H1 (cell line): ENCODE data around the gene CFAP221. TPM values are rescaled to one million over a fixed set of nuclear protein-coding genes. Genes with fewer than 3 reads are reported as not detected.

Experiments used
- CTCF ChIA-PET: fragments of 300-600 bp; sonication (Branson Sonifier 250); formaldehyde crosslinking; loops from one replicate; lab custom pipeline; 2021; ENCODE audit not compliant: partially characterized antibody; lab: Charles Lee
- POLR2A ChIA-PET: fragments of 300-600 bp; sonication (Branson Sonifier 250); formaldehyde crosslinking; loops from one replicate; lab custom pipeline; 2021; ENCODE audit warnings: inconsistent platforms; ENCODE audit not compliant: partially characterized antibody; lab: Charles Lee
- DNase-seq, 2 experiments: peaks; one replicate each; pipeline versions ENCODE4 v3.0.0 to v3.0.0-alpha.2; 2010 to 2022; ENCODE audit warnings: low spot score in 2 of 2, low read depth in 1 of 2, mixed read lengths in 1 of 2
- FAIRE-seq: peaks from 2 replicates; lab custom pipeline; 2011; peaks lifted over from hg19 to GRCh38; lab: Jason Lieb, UNC
- H2AFZ ChIP-seq: 2 replicates; pipeline ENCODE4 v1.8.1; 2012; ENCODE audit warnings: low read length, inconsistent platforms
- H2AK5ac ChIP-seq: 2 replicates; pipeline ENCODE4 v1.6.1; 2013; ENCODE audit warnings: low read depth, low read length
- H2BK120ac ChIP-seq: replicated peaks from 2 replicates; pipeline ENCODE3; 2013; ENCODE audit warnings: low read depth, low read length, inconsistent platforms
- H2BK12ac ChIP-seq: 2 replicates; pipeline ENCODE4 v1.6.1; 2013; ENCODE audit warnings: low read depth, low read length
- H2BK15ac ChIP-seq: 2 replicates; pipeline ENCODE4 v1.6.1; 2013; ENCODE audit warnings: low read length
- H2BK20ac ChIP-seq: 2 replicates; pipeline ENCODE4 v1.6.1; 2013; ENCODE audit warnings: low read length
- H2BK5ac ChIP-seq: 2 replicates; pipeline ENCODE4 v1.6.1; 2013; ENCODE audit warnings: low read depth, low read length
- H3K14ac ChIP-seq: 2 replicates; pipeline ENCODE4 v1.6.1; 2013; ENCODE audit warnings: inconsistent platforms; ENCODE audit not compliant: insufficient read length
- H3K18ac ChIP-seq: 2 replicates; pipeline ENCODE4 v1.6.1; 2013; ENCODE audit warnings: low read length; ENCODE audit errors: extremely low read depth
- H3K23ac ChIP-seq: 2 replicates; pipeline ENCODE4 v1.6.1; 2013; ENCODE audit warnings: inconsistent platforms; ENCODE audit not compliant: insufficient read length
- H3K23me2 ChIP-seq: 2 replicates; pipeline ENCODE4 v1.6.1; 2013; ENCODE audit warnings: low read depth, low read length
- H3K27ac ChIP-seq: 2 replicates; pipeline ENCODE4 v1.6.1; 2011; ENCODE audit warnings: low read depth, low read length, inconsistent platforms
- H3K27me3 ChIP-seq, 4 experiments: replicated peaks in 1 of 4; 1 replicate in 1 of 4; 2 replicates in 3 of 4; pipeline versions ENCODE4 v1.6.1 to v1.8.1; 2011 to 2013; ENCODE audit warnings: low read length in 3 of 4, mild to moderate bottlenecking in 3 of 4, inconsistent platforms in 2 of 4, mixed read lengths in 2 of 4, moderate library complexity in 1 of 4; ENCODE audit not compliant: control insufficient read depth in 3 of 4, insufficient read depth in 3 of 4; ENCODE audit errors: extremely low read depth in 1 of 4
- H3K36me3 ChIP-seq, 4 experiments: 2 replicates each; pipeline versions ENCODE4 v1.6.1 to v1.8.1; 2011 to 2013; ENCODE audit warnings: mild to moderate bottlenecking in 4 of 4, low read length in 3 of 4, moderate library complexity in 2 of 4, control low read depth in 1 of 4, inconsistent platforms in 1 of 4; ENCODE audit not compliant: insufficient read depth in 4 of 4, control insufficient read depth in 2 of 4
- H3K4ac ChIP-seq: replicated peaks from 2 replicates; pipeline ENCODE3; 2013; ENCODE audit warnings: low read length, low read depth, mixed read lengths, inconsistent platforms; ENCODE audit not compliant: insufficient read length
- H3K4me1 ChIP-seq, 4 experiments: replicated peaks in 1 of 4; 1 replicate in 1 of 4; 2 replicates in 3 of 4; pipeline versions ENCODE4 v1.6.1 to v1.8.1; 2011 to 2013; ENCODE audit warnings: low read length in 3 of 4, inconsistent platforms in 2 of 4, mixed read lengths in 1 of 4; ENCODE audit not compliant: insufficient read depth in 4 of 4, control insufficient read depth in 3 of 4
- H3K4me2 ChIP-seq, 2 experiments: 2 replicates each; pipeline versions ENCODE4 v1.6.1 to v1.8.1; 2011 to 2013; ENCODE audit warnings: low read depth in 2 of 2, low read length in 2 of 2, control low read depth in 1 of 2, inconsistent platforms in 1 of 2, mild to moderate bottlenecking in 1 of 2; ENCODE audit not compliant: insufficient read depth in 1 of 2
- H3K4me3 ChIP-seq, 4 experiments: fragments of 200-600, 300-600 bp in 1 of 4; sonication (generic), shearing (Covaris generic), sonication (Bioruptor Twin) in 1 of 4; 2 replicates each; pipeline versions ENCODE4 v1.5.1 to v1.8.1; 2011 to 2016; ENCODE audit warnings: low read length in 4 of 4, low read depth in 3 of 4, control low read depth in 2 of 4, inconsistent platforms in 2 of 4, mild to moderate bottlenecking in 2 of 4, mixed read lengths in 1 of 4, moderate library complexity in 1 of 4; ENCODE audit not compliant: insufficient read depth in 2 of 4; ENCODE audit errors: extremely low read depth in 1 of 4
- H3K56ac ChIP-seq: replicated peaks from 2 replicates; pipeline ENCODE3; 2013; ENCODE audit warnings: low read depth, mild to moderate bottlenecking, mixed read lengths, low read length, inconsistent platforms; ENCODE audit not compliant: insufficient read length
- H3K79me1 ChIP-seq: 2 replicates; pipeline ENCODE4 v1.6.1; 2013; ENCODE audit warnings: low read depth, low read length, control low read depth
- H3K79me2 ChIP-seq, 2 experiments: 2 replicates each; pipeline versions ENCODE4 v1.6.1 to v1.8.1; 2012 to 2013; ENCODE audit warnings: low read length in 2 of 2, mild to moderate bottlenecking in 2 of 2, inconsistent platforms in 1 of 2; ENCODE audit not compliant: insufficient read depth in 2 of 2, control insufficient read depth in 1 of 2
- H3K9ac ChIP-seq, 4 experiments: replicated peaks in 1 of 4; 1 replicate in 1 of 4; 2 replicates in 3 of 4; pipeline versions ENCODE4 v1.6.1 to v1.8.1; 2011 to 2013; ENCODE audit warnings: low read depth in 3 of 4, low read length in 3 of 4, control low read depth in 2 of 4, mild to moderate bottlenecking in 2 of 4, moderate library complexity in 2 of 4, inconsistent platforms in 1 of 4; ENCODE audit errors: extremely low read depth in 1 of 4
- H3K9me3 ChIP-seq, 2 experiments: 2 replicates each; pipeline versions ENCODE4 v1.6.1 to v1.8.1; 2012 to 2013; ENCODE audit warnings: mild to moderate bottlenecking in 2 of 2, moderate library complexity in 2 of 2, control low read depth in 1 of 2, inconsistent platforms in 1 of 2, low read depth in 1 of 2, low read length in 1 of 2, mixed read lengths in 1 of 2; ENCODE audit not compliant: insufficient read depth in 2 of 2
- H4K20me1 ChIP-seq, 2 experiments: replicated peaks in 1 of 2; 2 replicates each; pipeline versions ENCODE3 to v1.8.1; 2011 to 2013; ENCODE audit warnings: inconsistent platforms in 2 of 2, low read length in 2 of 2, mild to moderate bottlenecking in 1 of 2; ENCODE audit not compliant: insufficient read depth in 2 of 2, control insufficient read depth in 1 of 2
- H4K5ac ChIP-seq: 2 replicates; pipeline ENCODE4 v1.6.1; 2013; ENCODE audit warnings: low read length, low read depth, mixed read lengths, inconsistent platforms; ENCODE audit not compliant: insufficient read length
- H4K8ac ChIP-seq: 2 replicates; pipeline ENCODE4 v1.8.0; 2013; ENCODE audit warnings: mild to moderate bottlenecking, moderate library complexity, low read length, inconsistent platforms; ENCODE audit not compliant: insufficient read depth; ENCODE audit errors: extremely low read depth
- H4K91ac ChIP-seq: replicated peaks from 2 replicates; pipeline ENCODE3; 2013; ENCODE audit warnings: low read length, mixed read lengths, inconsistent platforms; ENCODE audit not compliant: insufficient read length
- ATF2 ChIP-seq: IDR thresholded peaks from 2 replicates; pipeline ENCODE4 v1.6.1; 2012; ENCODE audit warnings: low read length, inconsistent platforms
- CBX8 ChIP-seq: fragments of 300-800, 300-1000 bp; sonication (generic); IDR thresholded peaks from 2 replicates; pipeline ENCODE4 v1.7.1; 2016; ENCODE audit warnings: low read depth, low read length, borderline replicate concordance
- FOSL1 ChIP-seq: IDR thresholded peaks from 2 replicates; pipeline ENCODE4 v1.6.1; 2011; ENCODE audit warnings: mild to moderate bottlenecking, low read depth, low read length, moderate library complexity; ENCODE audit not compliant: insufficient read depth
- GABPA ChIP-seq: IDR thresholded peaks from 2 replicates; pipeline ENCODE4 v1.6.1; 2011; ENCODE audit warnings: mild to moderate bottlenecking, low read length, moderate library complexity, borderline replicate concordance; ENCODE audit not compliant: insufficient read depth
- JUN ChIP-seq: IDR thresholded peaks from 2 replicates; pipeline ENCODE4 v1.6.1; 2011; ENCODE audit warnings: low read depth, mild to moderate bottlenecking, improper control_type of control experiment, low read length
- NRF1 ChIP-seq: IDR thresholded peaks from 2 replicates; pipeline ENCODE4 v1.6.1; 2011; ENCODE audit warnings: mild to moderate bottlenecking, low read depth, low read length, improper control_type of control experiment
- RNF2 ChIP-seq: fragments of 200-900, 300-1000 bp; sonication (generic); IDR thresholded peaks from 2 replicates; pipeline ENCODE4 v1.7.1; 2016; ENCODE audit warnings: borderline replicate concordance, low read depth, mild to moderate bottlenecking, antibody characterized with exemption, low read length; ENCODE audit not compliant: poor library complexity, severe bottlenecking; ENCODE audit errors: missing control alignments
- SIRT6 ChIP-seq: IDR thresholded peaks from one replicate; pipeline ENCODE4 v1.7.1; 2012; ENCODE audit warnings: low read length, inconsistent platforms
- TAF7 ChIP-seq: optimal IDR thresholded peaks from 2 replicates; pipeline ENCODE3; 2011; ENCODE audit warnings: low read depth, mild to moderate bottlenecking, inconsistent platforms, low read length, moderate library complexity, borderline replicate concordance
- YY1 ChIP-seq: IDR thresholded peaks from 2 replicates; pipeline ENCODE4 v1.6.1; 2011; ENCODE audit warnings: low read depth, mild to moderate bottlenecking, low read length
- WGBS, 2 experiments: shearing (Covaris generic) in 1 of 2; methylation state at CpG; one replicate each; pipeline versions ENCODE4 v1.1.6 to v1.1.7; 2013 to 2015; ENCODE audit warnings: low lambda C conversion rate in 2 of 2, mixed read lengths in 2 of 2, inconsistent platforms in 1 of 2, low coverage in 1 of 2, missing lambda C conversion rate in 1 of 2; ENCODE audit not compliant: insufficient replicate concordance in 2 of 2, insufficient coverage in 1 of 2, insufficient read length in 1 of 2; ENCODE audit errors: extremely low coverage in 1 of 2, missing lambda C conversion rate in 1 of 2; 5-methylcytosine and 5-hydroxymethylcytosine counted together
- polyA plus RNA-seq, 7 experiments: library from polyadenylated mRNA; depleted of rRNA in 3 of 7; stranded (reverse) in 5 of 7; unstranded in 2 of 7; fragments of >200 nt in 5 of 7; fragments of 200-250 nt in 2 of 7; gene quantifications; 1 replicate in 5 of 7; 2 replicates in 1 of 7; 4 replicates in 1 of 7; pipeline versions ENCODE4 v1.2.1 to v1.2.3, GENCODE V29; 2011 to 2013; ENCODE audit warnings: missing spikeins in 2 of 7, mixed read lengths in 2 of 7
- total RNA-seq: library from RNA; stranded (reverse); fragmentation: NEBNext Ultra II Directional; extraction: Animal tissue kit (Norgen Biotek cat#: 25700); gene quantifications from 2 replicates; pipeline ENCODE4 v1.2.1, GENCODE V29; 2021

Gene CFAP221
- total and polyA plus RNA-seq, 2 of the 8 experiments (the other 6 are each of a cell fraction or from before 2014, with no cell fraction given) = 0.14 to 0.71 TPM

DNA sequence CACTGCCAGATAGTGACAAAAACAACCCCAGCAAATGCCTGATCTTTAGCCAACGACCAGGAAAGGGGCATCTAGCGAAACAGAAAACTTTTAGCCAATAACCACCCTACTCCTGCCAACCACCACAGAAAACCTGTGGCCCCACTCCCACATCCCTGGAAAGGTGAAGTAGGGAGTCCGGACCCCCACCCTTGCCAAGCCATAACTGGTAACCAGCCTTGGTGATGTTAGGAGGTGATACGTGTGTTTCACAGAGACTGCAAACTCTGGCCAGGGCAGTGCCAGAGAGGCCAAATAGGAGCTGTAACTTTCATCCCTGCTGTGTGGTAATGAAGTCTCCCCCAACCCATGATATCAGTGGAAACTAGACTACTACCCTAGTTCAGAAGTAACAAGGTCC is 47.6 kb upstream of the CFAP221 start:
- no peak for FAIRE-seq
- WGBS, 2 experiments = 80% methylated on average over 4 of the region's 4 CpGs; no CpG with 5 or more reads in 1 of the 2 experiments
- TF ChIP-seq ATF2 (no peak), NRF1 (no peak), FOSL1 (no peak), YY1 (no peak), TAF7 (no peak), CBX8 (no peak), RNF2 (no peak), SIRT6 (no peak), GABPA (no peak), JUN (no peak)

More for the DNA sequence above, 47.6 kb upstream of the CFAP221 start:
- Histone ChIP-seq H2AFZ (no peak overlapping the region), H3K9me3 (peaks cover 0 to 2% of the 10 kb centered on the region in 2 experiments; a peak in 1 of 4 replicates), H4K91ac (no peak overlapping the region), H3K4me2 (no peak overlapping the region), H3K9ac (no peak overlapping the region), H2BK15ac (no peak overlapping the region), H2BK120ac (no peak overlapping the region), H3K79me1 (no peaks in the 10 kb centered on the region), H4K20me1 (no peaks in the 10 kb centered on the region), H3K4me1 (peaks cover 0 to 2% (median 0%) of the 10 kb centered on the region in 4 experiments; a peak in 2 of 7 replicates), H3K27ac (no peak overlapping the region), H3K14ac (no peak overlapping the region), H2BK12ac (no peak overlapping the region), H3K27me3 (no peaks in the 10 kb centered on the region), H3K79me2 (no peaks in the 10 kb centered on the region), H3K23ac (no peak overlapping the region), H2BK20ac (no peak overlapping the region), H4K8ac (no peak overlapping the region), H4K5ac (no peak overlapping the region), H3K23me2 (no peaks in the 10 kb centered on the region), H2BK5ac (no peak overlapping the region), H3K4me3 (no peak overlapping the region), H3K36me3 (no peaks in the 10 kb centered on the region), H3K4ac (no peak overlapping the region), H3K56ac (no peak overlapping the region), H3K18ac (no peak overlapping the region), H2AK5ac (no peak overlapping the region)
- CTCF ChIA-PET = interaction anchor here (1.1 to 4.1 kb wide), 7 partner anchors 7 to 119 kb away, joined by 3 to 39 read pairs (median 8); no protein-coding TSS in a partner anchor
- POLR2A ChIA-PET = no interaction called here
- no peak for DNase-seq
